GM23338 (cell line): ENCODE results near the gene DSCAML1. TPM values are rescaled to one million over a fixed set of nuclear protein-coding genes. Genes with fewer than 3 reads are reported as not detected.

Source experiments
- ATAC-seq: fragments of 200-7000 bp; cut with Tn5 transposase; 3 replicates; pipeline ENCODE4 v1.9.1; 2020
- DNase-seq: peaks from one replicate; pipeline ENCODE4 v3.0.0-alpha.2; 2015; ENCODE audit warnings: low spot score
- H2AFZ ChIP-seq: fragments of 200-600 bp; sonication (generic); 2 replicates; pipeline ENCODE4 v1.8.0; 2016; ENCODE audit warnings: antibody characterized with exemption, mild to moderate bottlenecking, moderate library complexity
- H3F3A ChIP-seq: fragments of 200-600 bp; sonication (generic); replicated peaks from 2 replicates; pipeline ENCODE4 v1.8.0; 2017; ENCODE audit warnings: antibody characterized with exemption, mixed run types, low read depth
- H3K27ac ChIP-seq: fragments of 200-600 bp; sonication (generic); 2 replicates; pipeline ENCODE4 v1.6.1; 2016; ENCODE audit warnings: low read depth
- H3K27me3 ChIP-seq: fragments of 200-600 bp; sonication (generic); 2 replicates; pipeline ENCODE4 v1.8.0; 2016; ENCODE audit warnings: mild to moderate bottlenecking, mixed run types, moderate library complexity; ENCODE audit not compliant: insufficient read depth
- H3K36me3 ChIP-seq: fragments of 200-600 bp; sonication (generic); 2 replicates; pipeline ENCODE4 v1.8.0; 2016; ENCODE audit warnings: mild to moderate bottlenecking; ENCODE audit not compliant: insufficient read depth
- H3K4me1 ChIP-seq: fragments of 200-600 bp; sonication (generic); 2 replicates; pipeline ENCODE4 v1.8.0; 2016; ENCODE audit warnings: mild to moderate bottlenecking, moderate library complexity; ENCODE audit not compliant: insufficient read depth
- H3K4me2 ChIP-seq: fragments of 200-600 bp; sonication (generic); 2 replicates; pipeline ENCODE4 v1.7.1; 2017; ENCODE audit warnings: mixed run types
- H3K4me3 ChIP-seq: fragments of 200-600 bp; sonication (generic); 2 replicates; pipeline ENCODE4 v1.6.1; 2016; ENCODE audit warnings: mixed run types
- H3K79me2 ChIP-seq: fragments of 200-600 bp; sonication (generic); replicated peaks from 2 replicates; pipeline ENCODE4 v1.8.0; 2017; ENCODE audit warnings: mild to moderate bottlenecking; ENCODE audit not compliant: insufficient read depth
- H3K9me2 ChIP-seq: fragments of 200-600 bp; sonication (generic); 2 replicates; pipeline ENCODE4 v1.8.0; 2017; ENCODE audit not compliant: insufficient read depth
- H4K20me1 ChIP-seq: fragments of 200-600 bp; sonication (generic); replicated peaks from 2 replicates; pipeline ENCODE4 v1.8.0; 2017; ENCODE audit warnings: mild to moderate bottlenecking; ENCODE audit not compliant: insufficient read depth
- H3K27ac Mint-ChIP-seq: 2 replicates; pipeline ENCODE4 v1.8.0; 2020; ENCODE audit warnings: inconsistent platforms, mild to moderate bottlenecking, moderate library complexity, mixed read lengths
- H3K27me3 Mint-ChIP-seq: 3 replicates; pipeline ENCODE4 v1.8.0; 2022; ENCODE audit warnings: low read depth, mild to moderate bottlenecking, moderate library complexity, mixed read lengths, inconsistent platforms; ENCODE audit not compliant: insufficient read depth, poor library complexity
- H3K36me3 Mint-ChIP-seq: 3 replicates; pipeline ENCODE4 v1.8.0; 2021; ENCODE audit warnings: low read depth, mild to moderate bottlenecking, inconsistent platforms, moderate library complexity, mixed read lengths
- H3K4me1 Mint-ChIP-seq: 3 replicates; pipeline ENCODE4 v1.8.0; 2020; ENCODE audit warnings: mild to moderate bottlenecking, inconsistent platforms, mixed read lengths
- H3K4me3 Mint-ChIP-seq: 3 replicates; pipeline ENCODE4 v1.8.0; 2021; ENCODE audit warnings: moderate library complexity, mild to moderate bottlenecking, inconsistent platforms, mixed read lengths
- H3K9me3 Mint-ChIP-seq: 3 replicates; pipeline ENCODE4 v1.8.0; 2020; ENCODE audit warnings: moderate library complexity, mild to moderate bottlenecking, inconsistent platforms, mixed read lengths
- CREB1 ChIP-seq: fragments of 250-450 bp; sonication (Bioruptor Pico); IDR thresholded peaks from 2 replicates; pipeline ENCODE4 v1.5.0; 2020; ENCODE audit warnings: low read depth, mild to moderate bottlenecking, moderate library complexity
- EZH2 ChIP-seq: fragments of 200-600 bp; sonication (generic); IDR thresholded peaks from one replicate; pipeline ENCODE4 v1.8.0; 2017; ENCODE audit warnings: antibody characterized with exemption, mild to moderate bottlenecking, low read depth; ENCODE audit not compliant: unreplicated experiment
- EZH2phosphoT487 ChIP-seq: fragments of 200-600 bp; sonication (generic); IDR thresholded peaks from one replicate; pipeline ENCODE4 v1.8.1; 2018; ENCODE audit warnings: antibody characterized with exemption; ENCODE audit not compliant: unreplicated experiment
- JUNB ChIP-seq: IDR thresholded peaks from one replicate; pipeline ENCODE4 v1.6.1; 2016; ENCODE audit warnings: antibody characterized with exemption; ENCODE audit not compliant: unreplicated experiment
- NANOG ChIP-seq: IDR thresholded peaks from 2 replicates; pipeline ENCODE4 v1.6.1; 2016; ENCODE audit warnings: antibody characterized with exemption, borderline replicate concordance
- POLR2AphosphoS5 ChIP-seq: IDR thresholded peaks from 2 replicates; pipeline ENCODE4 v1.6.1; 2016; ENCODE audit warnings: antibody characterized with exemption, low read depth
- REST ChIP-seq: IDR thresholded peaks from one replicate; pipeline ENCODE4 v1.6.1; 2018; ENCODE audit warnings: antibody characterized with exemption; ENCODE audit not compliant: unreplicated experiment
- STAT1 ChIP-seq: IDR thresholded peaks from one replicate; pipeline ENCODE4 v1.6.1; 2016; ENCODE audit warnings: antibody characterized with exemption; ENCODE audit not compliant: unreplicated experiment
- ZNF114 ChIP-seq: fragments of 250-450 bp; sonication (Bioruptor Pico); IDR thresholded peaks from 2 replicates; pipeline ENCODE4 v1.5.0; 2020; ENCODE audit warnings: mild to moderate bottlenecking, moderate library complexity
- ZNF331 ChIP-seq: fragments of 250-450 bp; sonication (Bioruptor Pico); IDR thresholded peaks from 2 replicates; pipeline ENCODE4 v1.5.0; 2020; ENCODE audit warnings: low read depth, mild to moderate bottlenecking, moderate library complexity
- polyA plus RNA-seq: library from polyadenylated mRNA; unstranded; fragments of >200 nt; fragmentation: Nextera tagmentation; extraction: Ambion mirVana; gene quantifications from 2 replicates; pipeline ENCODE4 v1.2.1, GENCODE V29; 2016
- total RNA-seq: library from RNA; depleted of rRNA; stranded (reverse); fragments of >200 nt; shearing (Covaris generic); gene quantifications from 2 replicates; pipeline ENCODE4 v1.2.3, GENCODE V29; 2014
- TF ChIP-seq, protein P1 (sequence below), 2 experiments: fragments of 200-600 bp in 1 of 2; sonication (generic) in 1 of 2; conservative IDR thresholded peaks; 2 replicates each; pipeline versions ENCODE4 v1.5.1 to v1.6.1; 2016 to 2017; ENCODE audit warnings: antibody characterized with exemption in 2 of 2, low read depth in 2 of 2, mild to moderate bottlenecking in 2 of 2, moderate library complexity in 1 of 2
- TF ChIP-seq, protein P2 (sequence below): IDR thresholded peaks from 2 replicates; pipeline ENCODE4 v1.6.1; 2016; ENCODE audit warnings: antibody characterized with exemption

Gene DSCAML1
- total and polyA plus RNA-seq, 2 experiments from 2014 or later, result 0.17 TPM; not detected in 1

DNA sequence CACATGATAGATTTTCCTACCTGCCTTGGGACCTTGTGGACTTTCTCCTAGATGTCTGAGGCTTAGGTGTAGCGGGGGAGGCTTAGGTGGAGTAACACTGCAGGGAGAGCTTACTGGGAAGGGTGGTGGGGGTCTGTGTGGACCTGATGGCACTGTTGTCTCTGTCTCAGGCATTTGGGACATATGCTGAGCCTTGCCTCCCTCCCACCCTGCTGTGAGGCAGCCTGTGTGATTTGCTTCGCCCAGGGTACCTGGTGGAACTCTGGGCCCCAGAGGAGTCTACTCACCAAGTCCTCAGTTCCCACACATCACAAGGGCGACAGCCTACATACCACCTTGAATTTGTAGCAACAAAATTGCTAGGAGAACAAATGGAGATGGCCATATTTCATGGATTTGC lies 388.7 kb downstream of the DSCAML1 start:
- Mint-ChIP-seq H3K4me1 (peaks cover 21% of the 10 kb centered on the region), H3K9me3 (peaks cover 23% of the 10 kb centered on the region), H3K36me3 (peaks cover 59% of the 10 kb centered on the region), H3K27me3 (peaks cover 7% of the 10 kb centered on the region), H3K4me3 (no peak overlapping the region), H3K27ac (no peak overlapping the region)
- ATAC-seq (no peak), DNase-seq (no peak)
- H3K9me2 ChIP-seq, result no peaks in the 10 kb centered on the region
- TF ChIP-seq JUNB (no peak), EZH2 (no peak), POLR2AphosphoS5 (no peak)
- no peaks in the 10 kb centered on the region for H3F3A ChIP-seq
- peaks cover 13% of the 10 kb centered on the region for H3K36me3 ChIP-seq
- H2AFZ ChIP-seq, result no peak overlapping the region
- no peaks in the 10 kb centered on the region for H3K4me1 ChIP-seq
- no peak overlapping the region for H3K4me3 ChIP-seq
- no peak overlapping the region for H3K27ac ChIP-seq
- no peak overlapping the region for H3K4me2 ChIP-seq
- H3K27me3 ChIP-seq, result no peaks in the 10 kb centered on the region
- H4K20me1 ChIP-seq, result no peaks in the 10 kb centered on the region
- no peaks in the 10 kb centered on the region for H3K79me2 ChIP-seq

- Histone ChIP-seq H4K20me1 (no peaks in the 10 kb centered on the region), H3K9me2 (no peaks in the 10 kb centered on the region), H3K4me3 (no peak overlapping the region), H3K27ac (no peak overlapping the region), H2AFZ (no peak overlapping the region), H3K79me2 (no peaks in the 10 kb centered on the region), H3K36me3 (peaks cover 14% of the 10 kb centered on the region), H3F3A (no peaks in the 10 kb centered on the region), H3K4me2 (no peak overlapping the region), H3K4me1 (no peaks in the 10 kb centered on the region), H3K27me3 (no peaks in the 10 kb centered on the region)
- Mint-ChIP-seq H3K4me3 (no peak overlapping the region), H3K27me3 (peaks cover 7% of the 10 kb centered on the region), H3K4me1 (peaks cover 19% of the 10 kb centered on the region), H3K36me3 (peaks cover 66% of the 10 kb centered on the region), H3K27ac (no peak overlapping the region), H3K9me3 (peaks cover 23% of the 10 kb centered on the region)
- ATAC-seq (no peak), DNase-seq (no peak)
- TF ChIP-seq ZNF114 (no peak), STAT1 (no peak), POLR2AphosphoS5 (no peak), EZH2phosphoT487 (no peak), CREB1 (no peak), REST (no peak), JUNB (no peak), NANOG (no peak), EZH2 (no peak), ZNF331 (CRISPR knock-in tag) (no peak)
- TF ChIP-seq, protein P1, sequence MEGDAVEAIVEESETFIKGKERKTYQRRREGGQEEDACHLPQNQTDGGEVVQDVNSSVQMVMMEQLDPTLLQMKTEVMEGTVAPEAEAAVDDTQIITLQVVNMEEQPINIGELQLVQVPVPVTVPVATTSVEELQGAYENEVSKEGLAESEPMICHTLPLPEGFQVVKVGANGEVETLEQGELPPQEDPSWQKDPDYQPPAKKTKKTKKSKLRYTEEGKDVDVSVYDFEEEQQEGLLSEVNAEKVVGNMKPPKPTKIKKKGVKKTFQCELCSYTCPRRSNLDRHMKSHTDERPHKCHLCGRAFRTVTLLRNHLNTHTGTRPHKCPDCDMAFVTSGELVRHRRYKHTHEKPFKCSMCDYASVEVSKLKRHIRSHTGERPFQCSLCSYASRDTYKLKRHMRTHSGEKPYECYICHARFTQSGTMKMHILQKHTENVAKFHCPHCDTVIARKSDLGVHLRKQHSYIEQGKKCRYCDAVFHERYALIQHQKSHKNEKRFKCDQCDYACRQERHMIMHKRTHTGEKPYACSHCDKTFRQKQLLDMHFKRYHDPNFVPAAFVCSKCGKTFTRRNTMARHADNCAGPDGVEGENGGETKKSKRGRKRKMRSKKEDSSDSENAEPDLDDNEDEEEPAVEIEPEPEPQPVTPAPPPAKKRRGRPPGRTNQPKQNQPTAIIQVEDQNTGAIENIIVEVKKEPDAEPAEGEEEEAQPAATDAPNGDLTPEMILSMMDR (conservative IDR thresholded peaks at IDR 0.05; ENCODE audit: low read depth in 2 of 2), result no peak
- TF ChIP-seq, protein P2, sequence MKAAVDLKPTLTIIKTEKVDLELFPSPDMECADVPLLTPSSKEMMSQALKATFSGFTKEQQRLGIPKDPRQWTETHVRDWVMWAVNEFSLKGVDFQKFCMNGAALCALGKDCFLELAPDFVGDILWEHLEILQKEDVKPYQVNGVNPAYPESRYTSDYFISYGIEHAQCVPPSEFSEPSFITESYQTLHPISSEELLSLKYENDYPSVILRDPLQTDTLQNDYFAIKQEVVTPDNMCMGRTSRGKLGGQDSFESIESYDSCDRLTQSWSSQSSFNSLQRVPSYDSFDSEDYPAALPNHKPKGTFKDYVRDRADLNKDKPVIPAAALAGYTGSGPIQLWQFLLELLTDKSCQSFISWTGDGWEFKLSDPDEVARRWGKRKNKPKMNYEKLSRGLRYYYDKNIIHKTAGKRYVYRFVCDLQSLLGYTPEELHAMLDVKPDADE, result no peak
These were observed 390.0 kb downstream of the DSCAML1 start for GRCh38 chr11:117407016-117407415.
